IPS-20b (cell line): ENCODE measurements around the gene NDUFS7.
"Not testable (repeated sequence)": the region's sequence is repeated elsewhere in the genome, so short reads cannot be mapped to it uniquely, and the experiment has no call there.

Experiments
- H3K27ac ChIP-seq: one replicate; pipeline ENCODE4 v1.5.1; 2013; ENCODE audit warnings: low read length
- H3K27me3 ChIP-seq: 2 replicates; pipeline ENCODE4 v1.6.1; 2013; ENCODE audit warnings: mild to moderate bottlenecking, low read length, inconsistent platforms; ENCODE audit not compliant: insufficient read depth
- H3K36me3 ChIP-seq: 2 replicates; pipeline ENCODE4 v1.6.1; 2013; ENCODE audit warnings: low read depth, mild to moderate bottlenecking, inconsistent platforms, low read length, moderate library complexity; ENCODE audit not compliant: insufficient read depth
- H3K4me1 ChIP-seq: 2 replicates; pipeline ENCODE4 v1.6.1; 2013; ENCODE audit warnings: mild to moderate bottlenecking, control low read depth, inconsistent platforms, low read length, moderate library complexity; ENCODE audit not compliant: insufficient read depth
- H3K4me3 ChIP-seq: 2 replicates; pipeline ENCODE4 v1.5.1; 2013; ENCODE audit warnings: mild to moderate bottlenecking, low read length, inconsistent platforms
- H3K9ac ChIP-seq: 2 replicates; pipeline ENCODE4 v1.6.1; 2013; ENCODE audit warnings: low read depth, mild to moderate bottlenecking, inconsistent platforms, low read length, moderate library complexity
- H3K9me3 ChIP-seq: 2 replicates; pipeline ENCODE4 v1.6.1; 2013; ENCODE audit warnings: mild to moderate bottlenecking, low read depth, low read length, inconsistent platforms; ENCODE audit not compliant: insufficient read depth

Gene NDUFS7

GRCh38 chr19:1417681-1418495 lies 34.2 kb downstream of the NDUFS7 start:
- Histone ChIP-seq H3K27me3 (no peaks in the 10 kb centered on the region), H3K4me1 (peaks cover 9% of the 10 kb centered on the region), H3K36me3 (peaks cover 70% of the 10 kb centered on the region), H3K4me3 (no peak overlapping the region), H3K9ac (no peak overlapping the region), H3K9me3 (no peaks in the 10 kb centered on the region), H3K27ac (no peak overlapping the region)

DNA sequence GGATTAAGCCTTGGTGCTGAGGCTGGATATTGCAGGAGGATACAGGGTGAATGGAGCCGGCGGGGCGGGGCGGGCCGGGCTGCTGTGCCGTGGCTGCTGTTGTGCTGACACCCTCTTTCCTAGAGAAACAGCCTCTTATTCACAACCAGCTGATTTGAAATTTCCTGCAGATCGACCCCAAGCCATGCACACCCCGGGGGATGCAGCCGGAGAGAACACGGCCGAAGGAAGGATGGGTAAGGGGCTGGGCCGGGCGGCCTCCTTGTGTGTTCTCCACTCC lies 34.7 kb downstream of the NDUFS7 start:
- H3K27ac ChIP-seq, result no peak overlapping the region
- H3K36me3 ChIP-seq, result peaks cover 70% of the 10 kb centered on the region

GRCh38 chr19:1418951-1419738 lies 35.4 kb downstream of the NDUFS7 start:
- H3K9ac ChIP-seq, result no peak overlapping the region
- H3K36me3 ChIP-seq, result peaks cover 74% of the 10 kb centered on the region
- no peak overlapping the region for H3K27ac ChIP-seq
- no peaks in the 10 kb centered on the region for H3K9me3 ChIP-seq
- peaks cover 9% of the 10 kb centered on the region for H3K4me1 ChIP-seq
- H3K27me3 ChIP-seq, result no peaks in the 10 kb centered on the region
- H3K4me3 ChIP-seq, result no peak overlapping the region

More for the DNA sequence above, 34.7 kb downstream of the NDUFS7 start:
- Histone ChIP-seq H3K9me3 (no peaks in the 10 kb centered on the region), H3K9ac (no peak overlapping the region), H3K4me1 (peaks cover 9% of the 10 kb centered on the region), H3K4me3 (no peak overlapping the region), H3K27me3 (no peaks in the 10 kb centered on the region)

GRCh38 chr19:1420085-1420484 lies 36.4 kb downstream of the NDUFS7 start:
- H3K4me1 ChIP-seq, H3K9me3 ChIP-seq, H3K4me3 ChIP-seq, H3K27ac ChIP-seq, H3K9ac ChIP-seq, H3K27me3 ChIP-seq: not testable (repeated sequence)
- H3K36me3 ChIP-seq, result peaks cover 82% of the 10 kb centered on the region

GRCh38 chr19:1420590-1420989 lies 36.9 kb downstream of the NDUFS7 start:
- peaks cover 87% of the 10 kb centered on the region for H3K36me3 ChIP-seq
- H3K4me3 ChIP-seq, result no peak overlapping the region
- H3K27ac ChIP-seq, result no peak overlapping the region
- no peaks in the 10 kb centered on the region for H3K9me3 ChIP-seq
- no peak overlapping the region for H3K9ac ChIP-seq
- H3K4me1 ChIP-seq, result peaks cover 8% of the 10 kb centered on the region
- no peaks in the 10 kb centered on the region for H3K27me3 ChIP-seq

DNA sequence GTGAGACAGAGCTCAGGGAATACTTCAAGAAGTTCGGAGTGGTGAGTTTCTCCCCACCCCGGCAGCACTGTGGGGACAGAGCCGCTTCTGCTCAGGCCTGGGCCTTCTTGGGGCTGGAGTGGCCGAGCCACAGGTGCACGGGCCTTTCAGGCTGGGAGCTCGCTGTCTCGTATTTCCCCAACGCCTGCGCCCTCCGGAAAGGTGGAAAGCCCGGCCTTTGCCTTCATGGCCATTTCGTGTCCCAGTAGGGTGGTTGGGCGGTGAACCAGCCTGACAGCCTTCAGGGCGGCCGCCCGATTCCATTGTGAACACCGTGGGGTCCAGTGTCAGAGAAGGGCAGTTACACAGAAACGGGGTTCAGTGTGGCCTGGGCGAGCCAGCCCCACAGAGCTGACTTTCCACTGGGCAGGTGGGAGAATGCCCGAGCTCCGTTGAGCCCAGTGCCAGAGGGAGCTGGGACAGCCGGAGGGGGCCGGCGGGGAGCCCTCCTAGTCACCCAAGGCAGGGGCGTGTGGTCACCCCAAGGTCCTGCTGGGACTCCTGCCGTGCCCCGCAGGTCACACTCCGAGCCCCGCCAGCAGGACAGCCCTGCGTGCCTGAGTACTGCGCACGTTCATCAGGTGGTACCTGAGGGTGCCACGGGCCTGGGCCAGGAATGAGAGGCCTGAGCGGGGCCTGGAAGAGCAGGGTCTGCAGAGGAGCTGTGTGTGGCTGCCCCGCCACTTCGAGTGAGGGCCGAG lies 37.7 kb downstream of the NDUFS7 start:
- H3K27me3 ChIP-seq, result no peaks in the 10 kb centered on the region
- peaks cover under 1% of the 10 kb centered on the region for H3K4me1 ChIP-seq
- H3K27ac ChIP-seq, result no peak overlapping the region
- H3K4me3 ChIP-seq, result no peak overlapping the region
- no peak overlapping the region for H3K9ac ChIP-seq
- H3K9me3 ChIP-seq, result no peaks in the 10 kb centered on the region
- peaks cover 91% of the 10 kb centered on the region for H3K36me3 ChIP-seq

DNA sequence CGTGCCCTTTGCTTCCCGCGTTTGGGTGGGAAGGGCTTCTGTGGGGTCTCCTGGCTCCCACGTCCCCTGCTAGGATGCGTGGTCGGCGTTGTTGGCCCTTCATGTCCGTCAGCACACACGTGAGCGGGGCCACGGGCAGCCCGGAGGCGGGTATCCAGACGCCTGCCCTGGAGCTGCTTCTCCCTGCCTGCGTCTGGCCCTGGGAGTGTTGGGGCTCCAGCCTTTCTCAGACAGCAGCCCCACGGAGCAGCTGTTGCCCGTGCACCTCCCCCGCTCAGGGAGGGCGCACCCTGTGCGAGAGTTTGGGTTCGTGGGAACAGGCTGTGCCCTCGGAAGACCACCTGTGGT lies 38.2 kb downstream of the NDUFS7 start:
- Histone ChIP-seq H3K4me3 (no peak overlapping the region), H3K27me3 (no peaks in the 10 kb centered on the region), H3K27ac (no peak overlapping the region), H3K36me3 (peaks cover 95% of the 10 kb centered on the region), H3K9me3 (no peaks in the 10 kb centered on the region), H3K4me1 (no peaks in the 10 kb centered on the region), H3K9ac (no peak overlapping the region)

DNA sequence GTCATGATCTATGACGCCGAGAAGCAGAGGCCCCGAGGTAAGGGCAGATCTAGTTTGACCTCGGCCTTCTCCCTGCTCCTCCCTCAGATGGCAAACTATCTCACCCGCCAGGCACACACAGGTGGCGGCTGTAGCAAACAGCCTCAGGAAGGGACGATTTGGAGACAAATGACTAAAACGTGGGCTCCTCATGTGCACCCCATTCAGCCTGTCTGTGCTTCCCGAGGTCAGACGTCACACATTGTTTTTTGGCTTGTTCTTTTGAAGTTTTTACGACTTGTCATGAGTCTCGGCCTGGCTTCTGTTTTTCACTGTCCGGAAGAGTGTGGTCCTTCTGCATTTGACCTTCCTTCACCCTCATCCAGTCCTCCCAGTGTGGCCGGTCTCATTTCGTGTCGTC lies 38.7 kb downstream of the NDUFS7 start:
- peaks cover 95% of the 10 kb centered on the region for H3K36me3 ChIP-seq
- H3K4me3 ChIP-seq, result no peak overlapping the region
- H3K4me1 ChIP-seq, result no peaks in the 10 kb centered on the region
- no peak overlapping the region for H3K27ac ChIP-seq
- no peaks in the 10 kb centered on the region for H3K9me3 ChIP-seq
- H3K9ac ChIP-seq, result no peak overlapping the region
- no peaks in the 10 kb centered on the region for H3K27me3 ChIP-seq

- Histone ChIP-seq H3K9ac (no peak overlapping the region), H3K4me3 (no peak overlapping the region), H3K27ac (no peak overlapping the region), H3K27me3 (no peaks in the 10 kb centered on the region), H3K4me1 (no peaks in the 10 kb centered on the region), H3K9me3 (no peaks in the 10 kb centered on the region), H3K36me3 (peaks cover 95% of the 10 kb centered on the region)
These were observed 39.2 kb downstream of the NDUFS7 start for GRCh38 chr19:1422943-1423342.

DNA sequence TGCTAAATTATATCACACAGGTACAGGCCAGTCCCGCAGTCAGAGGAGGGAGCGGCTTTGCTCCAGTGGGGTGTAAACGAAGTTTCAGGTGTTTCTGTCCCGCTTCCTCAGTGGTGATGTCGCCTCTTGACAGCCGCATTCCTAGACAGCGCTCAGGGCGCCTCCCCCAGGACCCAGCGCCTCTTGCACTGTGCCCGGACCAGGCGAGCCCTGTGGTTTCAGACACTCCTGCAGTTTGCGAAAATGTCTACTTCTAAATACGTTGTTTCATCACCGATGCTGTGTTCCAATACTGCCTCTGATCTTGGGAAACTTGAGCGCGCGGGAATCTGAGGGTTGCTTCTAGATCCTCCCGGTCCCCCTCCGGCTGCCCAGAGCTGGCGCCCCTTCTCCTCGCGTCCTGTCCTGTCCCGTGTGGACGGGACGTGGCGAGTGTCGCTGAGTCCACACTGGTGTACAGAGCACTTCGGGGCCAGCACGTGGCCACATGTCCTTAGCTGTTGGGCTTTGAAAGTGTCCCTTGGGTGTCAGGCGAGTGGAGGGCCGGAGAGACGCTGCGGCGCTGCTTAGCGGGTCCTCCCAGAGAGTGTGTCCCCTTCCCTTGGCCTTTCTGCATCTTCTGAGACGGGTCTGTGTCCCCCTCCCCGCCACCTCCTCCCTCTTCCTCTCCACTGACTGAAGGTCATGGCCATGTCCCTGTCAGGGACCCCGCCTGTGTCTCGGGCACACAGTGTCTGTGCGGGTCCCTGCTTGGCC lies 39.9 kb downstream of the NDUFS7 start:
- Histone ChIP-seq H3K4me1 (no peaks in the 10 kb centered on the region), H3K9ac (no peak overlapping the region), H3K27me3 (no peaks in the 10 kb centered on the region), H3K9me3 (no peaks in the 10 kb centered on the region), H3K36me3 (peaks cover 95% of the 10 kb centered on the region), H3K27ac (no peak overlapping the region), H3K4me3 (no peak overlapping the region)

DNA sequence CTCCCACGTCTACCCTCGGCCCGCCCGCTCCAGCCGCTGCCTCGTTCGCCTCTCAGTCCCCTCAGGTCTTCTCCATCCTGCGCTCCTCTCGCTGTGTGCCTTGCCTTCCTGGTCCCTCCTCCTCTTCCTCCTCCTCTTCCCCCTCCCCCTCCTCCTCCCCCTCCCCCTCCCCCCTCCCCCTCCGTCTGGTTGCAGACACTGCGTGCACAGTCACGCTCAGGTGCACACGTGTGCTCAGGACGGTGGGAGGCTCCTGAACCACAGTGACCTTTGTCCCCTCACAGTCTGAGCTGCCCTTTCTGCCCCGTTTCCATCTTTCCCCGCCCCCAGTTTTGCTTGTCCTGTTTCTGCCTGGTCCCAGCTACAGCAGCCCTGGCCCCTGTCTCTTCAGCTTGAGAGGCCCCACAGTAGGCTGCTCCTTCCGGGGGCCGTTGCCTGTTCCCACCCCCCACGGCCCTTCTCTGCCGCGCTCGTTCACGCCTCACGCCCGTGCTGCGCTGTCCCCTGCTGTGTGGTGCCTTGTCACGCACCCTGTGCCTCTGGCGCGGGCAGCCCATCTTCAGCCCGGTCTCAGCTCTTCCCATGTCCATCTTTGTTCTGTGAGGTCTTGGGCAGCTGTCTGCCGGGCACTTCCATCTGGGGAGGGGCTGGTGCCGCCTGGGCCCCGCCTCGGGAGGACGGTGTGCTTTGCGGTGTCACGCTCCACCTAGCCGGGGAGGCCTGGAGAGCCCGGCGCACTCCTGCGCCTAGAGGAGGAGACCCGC lies 40.7 kb downstream of the NDUFS7 start:
- no peak overlapping the region for H3K9ac ChIP-seq
- H3K27me3 ChIP-seq, result no peaks in the 10 kb centered on the region
- H3K27ac ChIP-seq, result no peak overlapping the region
- H3K36me3 ChIP-seq, result peaks cover 95% of the 10 kb centered on the region
- H3K4me3 ChIP-seq, result no peak overlapping the region
- H3K9me3 ChIP-seq, result no peaks in the 10 kb centered on the region
- H3K4me1 ChIP-seq, result no peaks in the 10 kb centered on the region
